HAP-1 (cell line): ENCODE measurements around the gene SBSN.
A peak's percentile ranks its signal among the peaks of the same experiment; 100 is the strongest.

Experiments used
- DNase-seq, 2 experiments: peaks; one replicate each; pipeline ENCODE4 v3.0.0-alpha.2; 2016 to 2020; ENCODE audit warnings: low spot score in 2 of 2
- H3K27me3 ChIP-seq: fragments of 250-450 bp; sonication (Bioruptor Pico); 2 replicates; pipeline ENCODE4 v1.5.1; 2020; ENCODE audit warnings: low read depth, mild to moderate bottlenecking, moderate library complexity
- H3K36me3 ChIP-seq: fragments of 250-450 bp; sonication (Bioruptor Pico); replicated peaks from 2 replicates; pipeline ENCODE4 v1.5.1; 2020; ENCODE audit warnings: mild to moderate bottlenecking
- H3K4me1 ChIP-seq: fragments of 250-450 bp; sonication (Bioruptor Pico); 2 replicates; pipeline ENCODE4 v1.5.1; 2020; ENCODE audit warnings: mild to moderate bottlenecking
- H3K4me3 ChIP-seq: fragments of 250-450 bp; sonication (Bioruptor Pico); 2 replicates; pipeline ENCODE4 v1.5.1; 2020; ENCODE audit warnings: mild to moderate bottlenecking, moderate library complexity
- H3K9me3 ChIP-seq: fragments of 250-450 bp; sonication (Bioruptor Pico); 2 replicates; pipeline ENCODE4 v1.5.1; 2020; ENCODE audit warnings: mild to moderate bottlenecking, moderate library complexity
- in situ Hi-C: fragments of 300-500 bp; cut with MboI; formaldehyde crosslinking; loops from 3 replicates; pipeline ENCODE4 v1.14.3; 2020; ENCODE audit warnings: low sequenced_read_pairs, inconsistent platforms, mixed read lengths

The SBSN gene

DNA sequence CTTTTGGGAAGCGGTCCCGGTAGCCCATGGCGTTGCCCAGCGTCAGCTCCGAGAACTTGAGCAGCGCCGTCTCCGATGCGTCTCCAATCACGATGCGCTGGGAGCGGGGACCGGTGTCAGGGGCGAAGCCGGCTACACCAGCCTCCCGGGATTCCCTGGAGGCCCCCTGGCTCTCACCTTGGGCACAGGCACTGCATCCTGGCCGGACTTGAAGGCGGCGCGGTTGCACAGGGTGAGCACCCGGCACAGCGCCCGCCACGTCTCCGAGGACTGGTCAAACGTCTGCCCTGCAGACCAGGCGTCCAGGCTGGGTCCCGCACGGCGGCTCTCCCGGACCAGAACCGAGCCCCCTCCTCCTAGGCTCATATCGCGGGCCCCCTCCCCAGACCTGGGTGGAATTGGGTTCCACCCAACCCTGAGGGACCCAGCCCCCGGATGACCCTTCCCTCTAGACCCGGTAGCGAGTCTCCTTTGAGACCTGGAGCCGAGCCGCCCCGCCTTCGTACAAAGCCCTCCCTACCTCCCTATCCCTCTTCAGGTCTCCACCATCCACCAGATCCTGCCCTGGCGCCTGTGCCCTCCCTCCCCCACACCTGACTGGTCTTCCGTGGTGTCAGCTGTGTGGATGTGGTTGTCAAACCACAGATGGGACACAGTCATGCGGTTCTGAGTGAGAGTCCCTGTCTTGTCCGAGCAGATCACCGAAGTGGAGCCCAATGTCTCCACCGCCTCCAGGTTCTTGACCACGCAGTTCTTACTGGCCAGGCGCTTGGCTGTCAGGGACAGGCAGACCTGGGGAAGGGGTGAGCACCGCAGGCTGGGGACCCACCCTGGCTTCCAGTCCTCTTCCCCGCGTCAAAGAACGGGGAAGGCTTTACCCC is 30.5 kb upstream of the SBSN start:
- in situ Hi-C loops = no loop called here
- Histone ChIP-seq H3K4me3 (peak overlapping the region; percentile 42), H3K9me3 (no peaks in the 10 kb centered on the region), H3K4me1 (no peaks in the 10 kb centered on the region; the same call in none of the 2 replicates), H3K27me3 (peaks cover 2% of the 10 kb centered on the region; the same call in 1 of the 2 replicates), H3K36me3 (no peaks in the 10 kb centered on the region)
- no peak for DNase-seq

DNA sequence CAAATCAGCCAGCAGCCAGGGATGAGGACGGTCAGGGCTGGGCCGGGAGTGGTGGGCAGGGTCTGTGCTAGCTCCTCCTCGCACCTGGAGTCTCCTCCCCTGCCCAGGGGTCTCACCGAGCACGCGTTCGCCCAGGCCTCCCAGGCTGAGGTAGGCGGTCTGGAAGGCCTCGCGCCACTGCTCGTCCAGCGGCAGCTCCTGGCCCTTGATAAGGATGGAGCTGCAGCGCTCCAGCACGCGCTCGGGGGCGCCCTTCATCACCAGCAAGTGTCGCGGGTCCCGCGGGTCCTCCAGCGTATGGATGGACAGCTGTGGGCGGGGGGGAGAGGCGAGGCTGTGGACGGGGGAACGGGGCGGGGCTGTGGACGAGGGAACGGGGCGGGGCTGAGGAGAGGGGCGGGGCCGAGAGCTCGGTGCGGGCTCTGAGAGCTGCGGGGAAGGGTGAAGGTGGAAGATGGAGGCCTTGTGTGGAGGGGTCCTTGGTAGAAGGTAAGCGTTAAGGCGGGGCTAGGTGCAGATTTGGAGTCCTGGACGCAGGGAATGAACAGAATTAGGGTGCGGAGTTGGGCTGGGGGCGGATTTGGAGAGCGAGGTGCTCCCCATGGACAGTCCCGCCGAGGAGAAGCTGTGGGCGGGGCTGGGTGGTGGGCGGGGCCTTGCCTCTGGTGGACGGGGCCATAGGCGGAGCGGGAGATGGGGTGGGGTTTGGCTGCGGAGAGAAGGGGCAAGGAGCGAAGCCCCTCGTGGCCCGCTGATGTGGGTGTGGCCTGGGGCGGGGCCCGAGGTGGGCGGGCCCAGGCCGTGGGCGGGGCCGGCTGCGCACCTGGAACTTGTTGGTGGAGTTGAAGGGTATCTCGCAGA is 29.7 kb upstream of the SBSN start:
- in situ Hi-C loops = no loop called here
- Histone ChIP-seq H3K36me3 (no peaks in the 10 kb centered on the region), H3K4me1 (no peaks in the 10 kb centered on the region; the same call in none of the 2 replicates), H3K9me3 (no peaks in the 10 kb centered on the region), H3K27me3 (peaks cover 2% of the 10 kb centered on the region; the same call in 1 of the 2 replicates), H3K4me3 (peak overlapping the region; percentile 42)
- DNase-seq = peak; percentile 75 to 98

DNA sequence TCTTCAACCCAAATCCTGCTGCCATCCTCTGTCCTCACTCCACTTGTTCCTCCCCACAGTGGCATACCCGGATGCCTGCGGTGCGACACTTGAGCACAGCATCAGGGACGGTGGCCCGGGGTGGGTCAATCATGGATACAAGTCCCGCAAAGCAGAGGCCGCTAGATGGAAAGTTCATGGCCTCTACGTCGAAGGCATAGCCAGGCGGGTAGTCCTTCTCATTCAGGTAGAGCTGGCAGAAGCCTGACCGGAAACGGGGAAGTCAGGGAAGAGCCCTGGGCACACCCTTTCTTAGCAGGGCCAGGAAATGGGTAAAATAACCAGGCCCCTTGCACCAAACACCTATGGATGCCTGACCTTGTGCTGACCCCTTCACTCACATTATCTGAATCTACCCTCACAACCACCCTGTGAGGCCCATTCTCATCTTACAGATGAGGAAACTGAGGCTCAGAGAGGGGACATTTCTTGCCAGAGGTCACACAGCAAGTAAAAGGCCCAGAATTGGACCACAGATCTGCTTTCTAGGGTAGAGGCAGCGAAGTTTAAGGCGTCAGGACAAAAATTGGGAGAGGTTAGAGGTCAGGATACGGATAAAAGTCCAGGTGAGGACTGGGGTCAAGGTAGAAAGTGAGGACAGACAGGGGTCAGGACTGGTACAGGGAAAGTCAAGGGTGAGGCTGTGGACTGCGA is 28.9 kb upstream of the SBSN start:
- Histone ChIP-seq H3K4me3 (no peak overlapping the region), H3K9me3 (no peaks in the 10 kb centered on the region), H3K27me3 (peaks cover 2% of the 10 kb centered on the region; the same call in 1 of the 2 replicates), H3K4me1 (no peaks in the 10 kb centered on the region; the same call in none of the 2 replicates), H3K36me3 (no peaks in the 10 kb centered on the region)
- DNase-seq = no peak
- in situ Hi-C loops = no loop called here

DNA sequence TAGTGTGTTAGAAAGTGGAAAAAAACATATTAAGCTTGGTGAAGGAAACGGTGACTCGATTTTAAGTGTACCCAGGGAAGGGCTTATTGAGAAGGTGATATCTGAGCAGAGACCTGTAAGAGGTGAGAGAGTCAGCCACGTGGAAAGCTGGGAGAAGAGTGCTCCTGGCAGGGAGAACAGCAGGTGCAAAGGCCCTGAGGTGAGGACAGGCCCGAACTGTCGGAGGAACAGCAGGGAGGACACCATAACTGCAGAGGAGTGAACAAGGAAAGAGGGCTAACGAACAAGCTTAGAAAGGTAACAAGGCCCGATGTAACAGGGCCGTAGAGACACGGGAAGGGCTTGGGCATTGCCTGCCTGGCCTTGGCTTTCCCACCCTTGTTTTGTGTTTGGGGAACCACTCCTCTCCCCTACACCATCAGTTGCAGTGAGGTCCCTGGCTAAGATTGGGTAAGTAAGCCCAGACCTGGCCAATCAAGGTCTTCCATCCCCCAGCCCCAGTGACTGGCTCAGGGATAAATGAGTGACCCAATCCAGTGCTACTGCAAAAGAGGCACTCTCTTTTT is 28.0 kb upstream of the SBSN start:
- no peaks in the 10 kb centered on the region for H3K36me3 ChIP-seq
- in situ Hi-C loops = no loop called here
- H3K4me1 ChIP-seq = no peaks in the 10 kb centered on the region; the same call in none of the 2 replicates
- peaks cover 2% of the 10 kb centered on the region; the same call in 1 of the 2 replicates for H3K27me3 ChIP-seq
- no peaks in the 10 kb centered on the region for H3K9me3 ChIP-seq
- no peak overlapping the region for H3K4me3 ChIP-seq
- no peak for DNase-seq

DNA sequence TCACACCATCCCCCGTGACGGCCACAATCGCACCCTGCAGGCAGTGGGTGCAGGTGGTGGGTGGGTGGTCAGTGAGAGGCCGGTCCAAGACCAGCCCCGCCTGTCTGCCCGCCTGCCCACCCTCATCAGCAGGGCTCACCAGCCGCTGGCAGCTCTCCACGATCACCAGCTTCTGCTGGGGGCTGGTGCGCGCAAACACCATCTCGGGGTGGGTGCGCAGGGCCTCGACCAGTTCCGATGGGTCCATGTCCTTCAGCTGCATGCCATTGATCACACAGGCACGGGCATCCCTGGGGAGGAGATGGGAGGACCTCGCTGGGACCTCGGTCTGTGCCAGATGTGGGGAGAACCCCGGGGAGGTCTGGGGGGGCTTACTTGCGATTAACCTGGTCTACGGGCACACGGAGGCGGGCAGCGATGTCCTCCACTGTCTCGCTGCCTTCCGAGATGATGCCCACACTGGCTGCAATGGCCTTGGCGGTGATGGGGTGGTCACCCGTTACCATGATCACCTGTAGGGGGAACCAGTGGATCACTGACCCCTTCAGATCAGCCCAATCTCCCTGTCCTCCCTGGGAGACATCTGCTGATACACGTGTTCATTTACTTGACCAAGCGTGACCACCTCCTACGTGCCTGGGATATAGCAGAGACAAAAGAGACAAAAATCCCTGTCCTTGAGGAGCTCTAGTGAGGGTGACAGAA is 27.3 kb upstream of the SBSN start:
- in situ Hi-C loops = no loop called here
- H3K9me3 ChIP-seq = no peaks in the 10 kb centered on the region
- H3K36me3 ChIP-seq = no peaks in the 10 kb centered on the region
- no peaks in the 10 kb centered on the region; the same call in none of the 2 replicates for H3K4me1 ChIP-seq
- H3K27me3 ChIP-seq = peaks cover 2% of the 10 kb centered on the region; the same call in 1 of the 2 replicates
- DNase-seq = peak; percentile 37 to 59
- H3K4me3 ChIP-seq = no peak overlapping the region

DNA sequence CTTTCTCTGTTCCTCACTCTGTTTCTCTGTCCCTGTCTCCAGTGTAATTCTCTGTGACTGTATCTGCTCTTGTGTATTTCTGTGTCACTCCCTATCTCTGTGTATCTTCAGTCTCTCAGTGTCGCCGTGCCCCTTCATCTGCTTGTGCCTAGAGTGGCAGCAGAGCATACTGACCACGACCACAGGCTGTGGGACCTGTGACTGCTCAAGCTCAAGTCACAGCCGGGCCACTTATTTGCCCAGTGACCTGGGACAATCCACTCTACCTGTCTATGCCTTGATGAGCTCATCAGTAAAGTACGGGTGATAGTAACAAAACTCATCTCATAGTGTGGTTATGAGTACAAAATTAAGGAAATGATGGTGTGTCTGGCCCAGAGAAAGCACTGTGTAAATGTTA is 26.0 kb upstream of the SBSN start:
- in situ Hi-C loops = no loop called here
- no peak overlapping the region for H3K4me3 ChIP-seq

DNA sequence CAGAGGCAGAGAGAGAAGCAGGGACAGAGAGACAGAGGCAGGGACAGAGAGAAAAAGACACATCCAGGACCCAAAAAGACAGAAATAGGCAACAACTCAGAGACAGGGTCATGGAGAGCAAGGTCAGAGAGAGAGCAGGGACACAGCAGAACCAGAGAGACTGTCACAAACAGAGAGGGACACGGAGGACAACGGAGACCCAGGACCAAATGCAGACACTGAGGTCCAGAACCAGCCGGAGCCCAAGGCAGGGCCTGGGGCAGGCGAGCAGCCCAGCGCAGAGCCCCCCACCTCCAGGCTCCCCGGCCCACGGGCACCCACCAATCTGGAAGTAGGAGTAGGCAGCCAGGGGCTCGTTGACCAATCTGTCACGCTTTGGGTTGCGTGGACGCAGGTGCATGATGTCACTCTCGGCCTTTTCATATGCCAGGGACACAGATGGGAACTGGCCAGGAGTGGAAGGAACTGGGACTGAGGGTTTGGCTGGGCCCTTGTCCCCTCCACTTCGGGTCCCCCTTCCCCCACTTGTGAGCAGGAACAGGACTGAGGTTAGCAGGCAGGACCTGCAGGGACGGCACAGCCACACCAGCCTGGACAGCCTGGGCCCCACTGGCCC is 25.4 kb upstream of the SBSN start:
- no peaks in the 10 kb centered on the region; the same call in none of the 2 replicates for H3K4me1 ChIP-seq
- H3K9me3 ChIP-seq = no peaks in the 10 kb centered on the region
- H3K36me3 ChIP-seq = peaks cover 7% of the 10 kb centered on the region
- no peaks in the 10 kb centered on the region for H3K27me3 ChIP-seq
- no peak for DNase-seq
- in situ Hi-C loops = no loop called here
- H3K4me3 ChIP-seq = no peak overlapping the region

More for the DNA sequence above, 26.0 kb upstream of the SBSN start:
- H3K9me3 ChIP-seq = no peaks in the 10 kb centered on the region
- no peak for DNase-seq
- H3K27me3 ChIP-seq = peaks cover 1% of the 10 kb centered on the region; the same call in 1 of the 2 replicates
- H3K36me3 ChIP-seq = peaks cover 1% of the 10 kb centered on the region; the same call in 1 of the 2 replicates
- H3K4me1 ChIP-seq = no peaks in the 10 kb centered on the region; the same call in none of the 2 replicates

DNA sequence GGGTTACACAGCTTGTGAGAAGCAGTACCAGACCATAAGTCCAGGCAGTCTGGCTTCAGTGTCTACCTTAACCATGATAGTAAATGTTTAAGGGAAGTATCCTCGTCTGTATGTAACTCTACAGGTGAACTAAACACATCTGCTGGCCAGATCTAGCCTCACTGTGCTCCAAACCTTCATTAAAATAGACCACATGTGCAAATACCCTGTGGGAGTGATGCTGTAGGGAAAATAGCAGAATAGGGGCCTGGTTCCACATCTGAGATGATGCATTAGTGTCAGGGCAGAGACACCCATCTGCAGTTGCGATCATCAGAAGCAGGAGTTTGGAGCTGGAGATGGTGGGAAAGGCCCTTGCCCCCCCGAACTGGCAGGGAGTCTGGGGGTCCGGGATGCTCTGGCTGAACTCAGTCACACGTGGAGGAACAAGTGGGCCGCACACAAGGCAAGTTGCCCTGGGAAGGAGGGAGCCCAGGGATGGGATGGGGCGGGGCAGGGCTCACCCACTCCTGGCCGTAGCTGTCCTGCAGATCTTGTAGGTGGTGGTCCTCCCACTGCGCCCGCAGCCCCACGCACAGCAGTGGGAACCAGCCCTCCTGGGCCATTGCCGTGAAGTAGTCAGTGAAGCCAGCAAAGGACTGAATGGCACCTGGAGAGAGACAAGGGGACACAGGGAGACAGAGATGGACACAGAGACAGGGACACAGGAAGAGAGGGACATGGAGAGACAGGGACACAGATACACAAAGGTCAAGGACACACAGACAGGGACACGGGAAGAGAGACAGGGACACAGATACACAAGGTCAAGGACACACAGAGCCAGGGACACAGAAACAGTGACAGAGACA is 24.6 kb upstream of the SBSN start:
- no peaks in the 10 kb centered on the region for H3K9me3 ChIP-seq
- no peaks in the 10 kb centered on the region; the same call in 1 of the 2 replicates for H3K4me1 ChIP-seq
- no peak for DNase-seq
- no peaks in the 10 kb centered on the region for H3K27me3 ChIP-seq
- in situ Hi-C loops = no loop called here
- H3K36me3 ChIP-seq = peaks cover 7% of the 10 kb centered on the region
- no peak overlapping the region for H3K4me3 ChIP-seq

DNA sequence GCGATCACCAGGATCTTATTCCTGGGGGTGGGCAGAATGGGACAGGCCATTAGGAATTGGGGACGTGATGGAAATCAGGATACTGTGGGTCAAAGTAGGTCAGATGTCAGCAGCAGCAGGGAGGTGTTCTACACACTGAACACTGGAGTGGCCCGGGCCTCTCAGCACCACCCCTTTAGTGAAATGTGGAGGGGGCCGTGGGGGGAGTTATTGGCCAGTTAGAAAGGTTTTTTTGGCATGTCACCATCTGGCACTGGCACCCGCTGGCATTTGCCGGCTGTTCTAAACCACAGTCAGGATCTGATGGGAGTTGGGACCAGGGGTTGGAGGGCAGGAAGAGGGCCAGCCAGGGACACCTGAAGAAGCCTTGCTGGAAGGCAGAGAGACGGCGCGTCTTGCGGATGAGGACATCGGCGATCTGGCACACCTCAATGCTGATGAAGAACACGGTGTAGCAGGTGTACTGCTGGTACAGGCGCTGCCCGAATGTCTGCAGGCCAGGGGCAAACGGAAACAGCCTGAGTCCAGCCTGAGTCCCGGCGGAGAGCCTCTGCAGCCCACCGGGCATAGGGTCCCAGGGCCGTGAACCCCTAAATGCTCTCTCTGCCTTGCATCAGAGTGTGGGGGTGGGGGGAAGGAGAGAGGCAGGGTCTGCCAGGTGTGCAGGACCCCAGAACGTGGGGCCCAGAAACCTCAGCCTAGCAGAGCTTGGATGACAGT is 23.1 kb upstream of the SBSN start:
- Histone ChIP-seq H3K9me3 (no peaks in the 10 kb centered on the region), H3K36me3 (peaks cover 18% of the 10 kb centered on the region), H3K4me1 (peaks cover 2% of the 10 kb centered on the region), H3K4me3 (no peak overlapping the region), H3K27me3 (no peaks in the 10 kb centered on the region)
- in situ Hi-C loops = no loop called here
- DNase-seq = no peak

DNA sequence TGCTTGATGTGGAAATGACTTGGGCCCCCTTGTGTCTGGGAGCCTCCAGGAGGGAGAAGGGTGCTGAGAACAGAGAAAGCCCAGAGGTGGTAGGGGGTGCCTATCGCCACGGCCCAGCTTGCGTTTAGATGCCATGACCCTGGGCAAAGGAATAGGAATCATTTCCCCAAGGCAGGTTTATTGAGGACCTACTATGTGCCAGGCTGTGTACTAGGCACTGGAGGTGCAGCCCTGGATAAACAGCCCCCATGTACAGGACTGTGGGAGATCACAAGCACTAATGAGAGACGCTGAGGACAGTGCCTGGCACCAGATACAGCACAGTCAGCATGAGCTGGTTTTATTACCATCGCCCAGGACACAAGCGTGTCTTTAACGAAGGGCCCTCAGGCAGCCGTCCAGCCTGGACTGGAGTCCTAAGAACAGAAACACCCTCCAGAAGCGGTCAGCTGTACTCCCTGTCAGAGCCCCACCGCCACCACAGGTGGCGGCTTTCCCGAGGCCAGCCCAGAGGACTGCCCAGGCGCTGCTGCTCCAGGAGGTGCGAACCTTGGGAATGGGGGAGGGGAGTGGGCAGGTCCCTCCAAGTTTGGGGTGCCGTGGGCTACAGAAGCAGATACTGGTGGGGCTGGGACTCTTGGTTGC is 21.9 kb upstream of the SBSN start:
- in situ Hi-C loops = loop anchor here (5.0 kb wide), 1 partner anchor 167 kb away; the partner anchor contains the start of gene KMT2B
- H3K36me3 ChIP-seq = peaks cover 21% of the 10 kb centered on the region
- H3K27me3 ChIP-seq = no peaks in the 10 kb centered on the region
- H3K4me3 ChIP-seq = no peak overlapping the region
- DNase-seq = no peak
- H3K9me3 ChIP-seq = no peaks in the 10 kb centered on the region; the same call in 1 of the 2 replicates
- H3K4me1 ChIP-seq = peaks cover 4% of the 10 kb centered on the region
